Measurements from ENCODE around the gene CUL9. TPM values are rescaled to one million over a fixed set of nuclear protein-coding genes. Genes with fewer than 3 reads are reported as not detected.

The CUL9 gene
- total RNA-seq, 1 donor from 2014 or later: 37.4 TPM

GRCh38 chr6:43180058-43180457 lies 1.9 kb upstream of the CUL9 start:
- intact Hi-C loops (cut with DNase I): no loop called here
- no peak overlapping the region for H3K27ac ChIP-seq
- DNase-seq: no peak
- peaks cover 21% of the 10 kb centered on the region for H3K4me1 ChIP-seq
- no peak for TF ChIP-seq CTCF (IDR thresholded peaks at IDR 0.05)
- ATAC-seq: no peak
- no peaks in the 10 kb centered on the region for H3K27me3 ChIP-seq
- peaks cover 59% of the 10 kb centered on the region for H3K36me3 ChIP-seq
- no peak overlapping the region for H3K4me3 ChIP-seq
- no peaks in the 10 kb centered on the region for H3K9me3 ChIP-seq

GRCh38 chr6:43180985-43181384 lies 1.0 kb upstream of the CUL9 start:
- ATAC-seq (no peak), DNase-seq (no peak)
- TF ChIP-seq CTCF (IDR thresholded peaks at IDR 0.05): no peak
- no peak overlapping the region for H3K27ac ChIP-seq
- peaks cover 59% of the 10 kb centered on the region for H3K36me3 ChIP-seq
- intact Hi-C loops (cut with DNase I): no loop called here
- no peaks in the 10 kb centered on the region for H3K27me3 ChIP-seq
- no peaks in the 10 kb centered on the region for H3K9me3 ChIP-seq
- H3K4me3 ChIP-seq: no peak overlapping the region
- H3K4me1 ChIP-seq: peaks cover 14% of the 10 kb centered on the region

- Histone ChIP-seq H3K27ac (peak overlapping the region; percentile 70), H3K27me3 (no peaks in the 10 kb centered on the region), H3K4me3 (peak overlapping the region; percentile 73), H3K36me3 (peaks cover 59% of the 10 kb centered on the region), H3K9me3 (no peaks in the 10 kb centered on the region), H3K4me1 (peaks cover 14% of the 10 kb centered on the region)
- TF ChIP-seq CTCF (IDR thresholded peaks at IDR 0.05): no peak
- DNase-seq: no peak
- ATAC-seq: no peak
- intact Hi-C loops (cut with DNase I): no loop called here
Measured at GRCh38 chr6:43181621-43181941, 415 bp upstream of the CUL9 start.

GRCh38 chr6:43183441-43183840 lies 1.4 kb downstream of the CUL9 start:
- H3K36me3 ChIP-seq: peaks cover 51% of the 10 kb centered on the region
- no peaks in the 10 kb centered on the region for H3K27me3 ChIP-seq
- no peak for ATAC-seq
- TF ChIP-seq CTCF (IDR thresholded peaks at IDR 0.05): no peak
- peaks cover 14% of the 10 kb centered on the region for H3K4me1 ChIP-seq
- no peaks in the 10 kb centered on the region for H3K9me3 ChIP-seq
- H3K27ac ChIP-seq: no peak overlapping the region
- H3K4me3 ChIP-seq: no peak overlapping the region
- intact Hi-C loops (cut with DNase I): no loop called here
- DNase-seq: no peak

- Histone ChIP-seq H3K27me3 (no peaks in the 10 kb centered on the region), H3K9me3 (no peaks in the 10 kb centered on the region), H3K4me3 (no peak overlapping the region), H3K27ac (no peak overlapping the region), H3K4me1 (peaks cover 14% of the 10 kb centered on the region), H3K36me3 (peaks cover 45% of the 10 kb centered on the region)
- DNase-seq (no peak), ATAC-seq (no peak)
- TF ChIP-seq CTCF (IDR thresholded peaks at IDR 0.05): no peak
- intact Hi-C loops (cut with DNase I): no loop called here
Measured at GRCh38 chr6:43184268-43184985, 2.4 kb downstream of the CUL9 start.

Data from upper lobe of right lung (tissue), 1 donor.